Measurements from ENCODE around the gene ELFN2.

Gene ELFN2

GRCh38 chr22:37462983-37463382 lies 35.7 kb upstream of the ELFN2 start:
- TF ChIP-seq USF1 (IDR thresholded peaks at IDR 0.05), result no peak
- no peak for TF ChIP-seq YY1 (IDR thresholded peaks at IDR 0.05; ENCODE audit: low read depth)
- no peak for TF ChIP-seq CEBPB (IDR thresholded peaks at IDR 0.05)
- TF ChIP-seq REST (IDR thresholded peaks at IDR 0.05; ENCODE audit: low read depth), result peak; percentile 95
- no peak for TF ChIP-seq ZBTB7A (IDR thresholded peaks at IDR 0.05; ENCODE audit: low read depth)
- TF ChIP-seq MAX (IDR thresholded peaks at IDR 0.05), result no peak
- no peak for TF ChIP-seq RAD21 (IDR thresholded peaks at IDR 0.05; ENCODE audit: low read depth)
- TF ChIP-seq NFIC (IDR thresholded peaks at IDR 0.05), result no peak

- TF ChIP-seq MAX (IDR thresholded peaks at IDR 0.05) (no peak), CREB1 (IDR thresholded peaks at IDR 0.05; ENCODE audit: low read depth) (no peak), ZBTB7A (IDR thresholded peaks at IDR 0.05; ENCODE audit: low read depth) (no peak), RAD21 (IDR thresholded peaks at IDR 0.05; ENCODE audit: low read depth) (no peak), YY1 (IDR thresholded peaks at IDR 0.05; ENCODE audit: low read depth) (no peak), EP300 (IDR thresholded peaks at IDR 0.05; ENCODE audit: borderline replicate concordance) (no peak), CEBPB (IDR thresholded peaks at IDR 0.05) (no peak), TCF12 (IDR thresholded peaks at IDR 0.05; ENCODE audit: low read depth) (no peak), TEAD4 (IDR thresholded peaks at IDR 0.05) (no peak), NFIC (IDR thresholded peaks at IDR 0.05) (no peak), EGR1 (IDR thresholded peaks at IDR 0.05) (no peak), REST (IDR thresholded peaks at IDR 0.05; ENCODE audit: low read depth) (no peak), FOXM1 (IDR thresholded peaks at IDR 0.05; ENCODE audit: borderline replicate concordance, low read depth) (no peak), TAF1 (IDR thresholded peaks at IDR 0.05; ENCODE audit: low read depth) (no peak), USF1 (IDR thresholded peaks at IDR 0.05) (no peak)
Observed at GRCh38 chr22:37462436-37462835, 35.2 kb upstream of the ELFN2 start.

GRCh38 chr22:37461961-37462360 lies 34.7 kb upstream of the ELFN2 start:
- TF ChIP-seq MAX (IDR thresholded peaks at IDR 0.05) (no peak), CREB1 (IDR thresholded peaks at IDR 0.05; ENCODE audit: low read depth) (no peak), EP300 (IDR thresholded peaks at IDR 0.05; ENCODE audit: borderline replicate concordance) (no peak), USF1 (IDR thresholded peaks at IDR 0.05) (no peak), FOXM1 (IDR thresholded peaks at IDR 0.05; ENCODE audit: borderline replicate concordance, low read depth) (no peak), TCF12 (IDR thresholded peaks at IDR 0.05; ENCODE audit: low read depth) (no peak), TEAD4 (IDR thresholded peaks at IDR 0.05) (no peak), EGR1 (IDR thresholded peaks at IDR 0.05) (no peak)

- TF ChIP-seq CEBPB (IDR thresholded peaks at IDR 0.05) (no peak), YY1 (IDR thresholded peaks at IDR 0.05; ENCODE audit: low read depth) (no peak), MAX (IDR thresholded peaks at IDR 0.05) (no peak), FOXM1 (IDR thresholded peaks at IDR 0.05; ENCODE audit: borderline replicate concordance, low read depth) (no peak), EGR1 (IDR thresholded peaks at IDR 0.05) (no peak), REST (IDR thresholded peaks at IDR 0.05; ENCODE audit: low read depth) (no peak), RAD21 (IDR thresholded peaks at IDR 0.05; ENCODE audit: low read depth) (no peak), TAF1 (IDR thresholded peaks at IDR 0.05; ENCODE audit: low read depth) (no peak), CREB1 (IDR thresholded peaks at IDR 0.05; ENCODE audit: low read depth) (no peak), ZBTB7A (IDR thresholded peaks at IDR 0.05; ENCODE audit: low read depth) (no peak), EP300 (IDR thresholded peaks at IDR 0.05; ENCODE audit: borderline replicate concordance) (no peak), USF1 (IDR thresholded peaks at IDR 0.05) (no peak), TCF12 (IDR thresholded peaks at IDR 0.05; ENCODE audit: low read depth) (no peak), NFIC (IDR thresholded peaks at IDR 0.05) (no peak), TEAD4 (IDR thresholded peaks at IDR 0.05) (no peak)
Observed at GRCh38 chr22:37460684-37461083, 33.4 kb upstream of the ELFN2 start.

All from Ishikawa (cell line).